PC-9 (cell line): ENCODE data around the gene KDM1B. TPM values are rescaled to one million over a fixed set of nuclear protein-coding genes. Genes with fewer than 3 reads are reported as not detected.
"Not testable (repeated sequence)": the region's sequence is repeated elsewhere in the genome, so short reads cannot be mapped to it uniquely, and the experiment has no call there.

Source experiments
- BruUV-seq: library from RNA; stranded (reverse); fragments of 400-500 nt; replicated peaks from 2 replicates; lab custom pipeline; 2021; lab: Mats Ljungman, UMichigan
- CTCF ChIA-PET: fragments of 300-600 bp; sonication (Branson Sonifier 250); formaldehyde crosslinking; loops from one replicate; lab custom pipeline; 2022; ENCODE audit warnings: antibody characterized with exemption; lab: Charles Lee
- POLR2A ChIA-PET: fragments of 300-600 bp; sonication (Branson Sonifier 250); formaldehyde crosslinking; loops from one replicate; lab custom pipeline; 2022; ENCODE audit warnings: antibody characterized with exemption; ENCODE audit not compliant: unreplicated experiment; lab: Charles Lee
- DNase-seq, 2 experiments: peaks; one replicate each; pipeline versions ENCODE4 v3.0.0 to v3.0.0-alpha.2; 2015 to 2022; ENCODE audit warnings: mixed read lengths in 1 of 2
- H2AFZ ChIP-seq: fragments of 200-600 bp; sonication (generic); 2 replicates; pipeline ENCODE4 v1.8.1; 2017; ENCODE audit warnings: antibody characterized with exemption
- H3F3A ChIP-seq: fragments of 200-600 bp; sonication (generic); 2 replicates; pipeline ENCODE4 v1.8.1; 2017; ENCODE audit warnings: antibody characterized with exemption, mild to moderate bottlenecking, low read depth; ENCODE audit not compliant: insufficient read depth
- H3K27ac ChIP-seq: fragments of 200-600 bp; sonication (generic); 2 replicates; pipeline ENCODE4 v1.6.1; 2016; ENCODE audit warnings: mixed run types
- H3K27me3 ChIP-seq: fragments of 200-600 bp; sonication (generic); 2 replicates; pipeline ENCODE4 v1.6.1; 2016; ENCODE audit warnings: low read depth, mixed run types; ENCODE audit not compliant: insufficient read depth
- H3K36me3 ChIP-seq: fragments of 200-600 bp; sonication (generic); 2 replicates; pipeline ENCODE4 v1.6.1; 2016; ENCODE audit warnings: low read depth, mixed run types
- H3K4me1 ChIP-seq: fragments of 200-600 bp; sonication (generic); replicated peaks from 2 replicates; pipeline ENCODE4 v1.6.1; 2016; ENCODE audit warnings: mixed run types; ENCODE audit not compliant: insufficient read depth
- H3K4me2 ChIP-seq: fragments of 200-600 bp; sonication (generic); 2 replicates; pipeline ENCODE4 v1.6.1; 2017; ENCODE audit warnings: mixed run types
- H3K4me3 ChIP-seq: fragments of 200-600 bp; sonication (generic); 2 replicates; pipeline ENCODE4 v1.6.1; 2016; ENCODE audit warnings: mixed run types
- H3K79me2 ChIP-seq: fragments of 200-600 bp; sonication (generic); 2 replicates; pipeline ENCODE4 v1.6.1; 2017; ENCODE audit warnings: low read depth, mixed run types
- H3K9me2 ChIP-seq: fragments of 200-600 bp; sonication (generic); 2 replicates; pipeline ENCODE4 v1.8.1; 2017; ENCODE audit warnings: mild to moderate bottlenecking; ENCODE audit not compliant: insufficient read depth
- H3K9me3 ChIP-seq: fragments of 200-600 bp; sonication (generic); 2 replicates; pipeline ENCODE4 v1.8.1; 2016; ENCODE audit warnings: low read depth; ENCODE audit not compliant: insufficient read depth
- H4K20me1 ChIP-seq: fragments of 200-600 bp; sonication (generic); 2 replicates; pipeline ENCODE4 v1.8.1; 2017; ENCODE audit not compliant: insufficient read depth
- CTCF ChIP-seq: fragments of 200-600 bp; sonication (generic); conservative IDR thresholded peaks from 2 replicates; pipeline ENCODE4 v1.6.1; 2017; ENCODE audit warnings: mixed run types, antibody characterized with exemption, mild to moderate bottlenecking, moderate library complexity
- EZH2 ChIP-seq: fragments of 200-600 bp; sonication (generic); IDR thresholded peaks from 2 replicates; pipeline ENCODE4 v1.8.0; 2017; ENCODE audit warnings: antibody characterized with exemption, low read depth
- intact Hi-C: fragments of 100-400 bp; cut with micrococcal nuclease; formaldehyde crosslinking; loops from one replicate; pipeline ENCODE4 v1.10.0; 2022; ENCODE audit not compliant: unreplicated experiment
- total RNA-seq: library from RNA; stranded (reverse); gene quantifications from 2 replicates; pipeline ENCODE4 v1.2.3, GENCODE V29; 2021

The KDM1B gene
- total RNA-seq, 1 experiment from 2014 or later, result 21.5 TPM

DNA sequence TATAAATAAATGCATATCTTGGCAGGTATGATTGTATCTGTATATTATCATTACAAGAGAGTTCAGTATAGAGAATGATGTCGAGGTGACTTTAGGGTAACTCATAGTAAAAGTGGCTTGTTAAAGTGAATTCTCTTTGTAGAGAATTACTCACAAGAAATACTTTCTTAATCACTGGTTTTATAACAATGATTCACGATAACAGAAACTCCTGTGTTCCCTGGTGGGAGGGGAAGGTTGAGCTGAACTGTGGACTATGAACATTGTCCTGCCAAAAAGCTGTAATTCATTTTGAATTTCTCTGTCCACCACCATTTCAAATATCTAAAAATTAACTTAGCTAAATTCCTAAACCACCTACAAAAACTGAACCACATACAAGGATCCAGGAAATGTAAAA lies 8.1 kb upstream of the KDM1B start:
- TF ChIP-seq EZH2 (no peak), CTCF (no peak)
- no peak overlapping the region for H3K27ac ChIP-seq
- H3K4me1 ChIP-seq, result peaks cover 8% of the 10 kb centered on the region; the same call in 1 of the 2 replicates
- H3K36me3 ChIP-seq, result peaks cover 4% of the 10 kb centered on the region; the same call in 1 of the 2 replicates
- no peaks in the 10 kb centered on the region for H3K9me2 ChIP-seq
- CTCF ChIA-PET, result no interaction called here
- H3K4me3 ChIP-seq, result no peak overlapping the region
- H3F3A ChIP-seq, result no peaks in the 10 kb centered on the region
- no peaks in the 10 kb centered on the region for H3K9me3 ChIP-seq
- no TSS peak for BruUV-seq
- intact Hi-C loops, result no loop called here
- no peaks in the 10 kb centered on the region for H4K20me1 ChIP-seq
- no peak for DNase-seq
- H3K79me2 ChIP-seq, result no peaks in the 10 kb centered on the region
- H3K4me2 ChIP-seq, result no peak overlapping the region
- H2AFZ ChIP-seq, result no peak overlapping the region
- POLR2A ChIA-PET, result no interaction called here
- no peaks in the 10 kb centered on the region for H3K27me3 ChIP-seq

GRCh38 chr6:18147616-18148015 lies 7.6 kb upstream of the KDM1B start:
- Histone ChIP-seq H4K20me1 (no peaks in the 10 kb centered on the region), H3K79me2 (no peaks in the 10 kb centered on the region), H3K4me1 (peaks cover 8% of the 10 kb centered on the region; the same call in 1 of the 2 replicates), H3K9me3 (no peaks in the 10 kb centered on the region), H3K27ac (no peak overlapping the region), H3K9me2 (no peaks in the 10 kb centered on the region), H2AFZ (no peak overlapping the region), H3K27me3 (no peaks in the 10 kb centered on the region), H3K4me2 (no peak overlapping the region), H3K4me3 (no peak overlapping the region), H3F3A (no peaks in the 10 kb centered on the region), H3K36me3 (peaks cover 4% of the 10 kb centered on the region; the same call in 1 of the 2 replicates)
- DNase-seq, result no peak
- POLR2A ChIA-PET, result no interaction called here
- intact Hi-C loops, result no loop called here
- TF ChIP-seq EZH2 (no peak), CTCF (no peak)
- BruUV-seq, result no TSS peak
- CTCF ChIA-PET, result no interaction called here

- no peaks in the 10 kb centered on the region for H3K9me3 ChIP-seq
- H3K4me3 ChIP-seq, result no peak overlapping the region
- POLR2A ChIA-PET, result no interaction called here
- intact Hi-C loops, result no loop called here
- CTCF ChIA-PET, result interaction anchor here (0.6 to 0.7 kb wide), 2 partner anchors 1284 to 1367 kb away, joined by 3 to 6 read pairs; no protein-coding TSS in a partner anchor
- no peak overlapping the region for H3K27ac ChIP-seq
- peaks cover 12% of the 10 kb centered on the region for H3K4me1 ChIP-seq
- no TSS peak for BruUV-seq
- no peak overlapping the region for H2AFZ ChIP-seq
- TF ChIP-seq CTCF, result no peak
- TF ChIP-seq EZH2, result no peak
- DNase-seq, result peak; percentile 21 to 56
- H3K4me2 ChIP-seq, result no peak overlapping the region
- H3F3A ChIP-seq, result no peaks in the 10 kb centered on the region
- H3K9me2 ChIP-seq, result no peaks in the 10 kb centered on the region
- peaks cover 4% of the 10 kb centered on the region; the same call in 1 of the 2 replicates for H3K36me3 ChIP-seq
- H3K79me2 ChIP-seq, result no peaks in the 10 kb centered on the region
- no peaks in the 10 kb centered on the region for H4K20me1 ChIP-seq
- H3K27me3 ChIP-seq, result no peaks in the 10 kb centered on the region
Observed at GRCh38 chr6:18148304-18149025, 6.8 kb upstream of the KDM1B start.

GRCh38 chr6:18151391-18151790 lies 3.8 kb upstream of the KDM1B start:
- POLR2A ChIA-PET, H3F3A ChIP-seq, H3K4me3 ChIP-seq, H3K4me2 ChIP-seq, H3K79me2 ChIP-seq, H3K9me2 ChIP-seq, CTCF ChIA-PET, H3K9me3 ChIP-seq, H3K27ac ChIP-seq, BruUV-seq, H2AFZ ChIP-seq, H3K27me3 ChIP-seq, DNase-seq, H3K36me3 ChIP-seq, H4K20me1 ChIP-seq: not testable (repeated sequence)
- H3K4me1 ChIP-seq, result peaks cover 23% of the 10 kb centered on the region
- intact Hi-C loops, result loop anchor here (10.0 kb wide), 3 partner anchors 173 to 567 kb away; no protein-coding TSS in a partner anchor
